ENCODE measurements around the gene TICAM2. TPM values are rescaled to one million over a fixed set of nuclear protein-coding genes. Genes with fewer than 3 reads are reported as not detected.

TICAM2 gene
- total and polyA plus RNA-seq, 2 of the 8 experiments (the other 6 are each of a cell fraction or from before 2014, with no cell fraction given): 0.02 TPM; not detected in 1

GRCh38 chr5:115600766-115601165, 1.5 kb downstream of the TICAM2 start (continued):
- TF ChIP-seq GABPA (IDR thresholded peaks at IDR 0.05; ENCODE audit: borderline replicate concordance, insufficient read depth, low read length) (no peak), CHD2 (IDR thresholded peaks at IDR 0.05; ENCODE audit: low read length) (no peak), KDM5A (IDR thresholded peaks at IDR 0.05; ENCODE audit: low read length) (no peak), RXRA (IDR thresholded peaks at IDR 0.05; ENCODE audit: insufficient read depth, low read depth, low read length) (no peak)

Data from H1 (cell line).